Mammary microvascular endothelial cell (primary cell): ENCODE data around the gene AKAP1. TPM values are rescaled to one million over a fixed set of nuclear protein-coding genes. Genes with fewer than 3 reads are reported as not detected.

Experiments used
- total RNA-seq: library from RNA; depleted of rRNA; stranded (reverse); fragments of >200 nt; gene quantifications from 2 replicates; pipeline ENCODE4 v1.2.3, GENCODE V29; 2015

The AKAP1 gene, protein sequence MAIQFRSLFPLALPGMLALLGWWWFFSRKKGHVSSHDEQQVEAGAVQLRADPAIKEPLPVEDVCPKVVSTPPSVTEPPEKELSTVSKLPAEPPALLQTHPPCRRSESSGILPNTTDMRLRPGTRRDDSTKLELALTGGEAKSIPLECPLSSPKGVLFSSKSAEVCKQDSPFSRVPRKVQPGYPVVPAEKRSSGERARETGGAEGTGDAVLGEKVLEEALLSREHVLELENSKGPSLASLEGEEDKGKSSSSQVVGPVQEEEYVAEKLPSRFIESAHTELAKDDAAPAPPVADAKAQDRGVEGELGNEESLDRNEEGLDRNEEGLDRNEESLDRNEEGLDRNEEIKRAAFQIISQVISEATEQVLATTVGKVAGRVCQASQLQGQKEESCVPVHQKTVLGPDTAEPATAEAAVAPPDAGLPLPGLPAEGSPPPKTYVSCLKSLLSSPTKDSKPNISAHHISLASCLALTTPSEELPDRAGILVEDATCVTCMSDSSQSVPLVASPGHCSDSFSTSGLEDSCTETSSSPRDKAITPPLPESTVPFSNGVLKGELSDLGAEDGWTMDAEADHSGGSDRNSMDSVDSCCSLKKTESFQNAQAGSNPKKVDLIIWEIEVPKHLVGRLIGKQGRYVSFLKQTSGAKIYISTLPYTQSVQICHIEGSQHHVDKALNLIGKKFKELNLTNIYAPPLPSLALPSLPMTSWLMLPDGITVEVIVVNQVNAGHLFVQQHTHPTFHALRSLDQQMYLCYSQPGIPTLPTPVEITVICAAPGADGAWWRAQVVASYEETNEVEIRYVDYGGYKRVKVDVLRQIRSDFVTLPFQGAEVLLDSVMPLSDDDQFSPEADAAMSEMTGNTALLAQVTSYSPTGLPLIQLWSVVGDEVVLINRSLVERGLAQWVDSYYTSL
- total RNA-seq: 22.7 and 24.3 TPM in 2 replicates

GRCh38 chr17:57084802-57085447 lies at the start of gene AKAP1:
Gene AKAP1, plus strand, starts transcription at chr17:57085246. Its CDS starts 20,219 bp downstream, at chr17:57105465.

Other genes starting within 250 kb of the AKAP1 start
- 61.6 and 71.3 TPM in 2 replicates for gene TRIM25, start 171.2 kb upstream of the AKAP1 start, total RNA-seq
- 11.4 and 13.9 TPM in 2 replicates for gene COIL, start 124.2 kb upstream of the AKAP1 start, total RNA-seq
- 39.8 and 62.0 TPM in 2 replicates for gene SCPEP1, start 107.1 kb upstream of the AKAP1 start, total RNA-seq
- 5.5 and 6.3 TPM in 2 replicates for gene MSI2, start 171.3 kb downstream of the AKAP1 start, total RNA-seq